Keratinocyte (primary cell): ENCODE results near the gene IL1RAPL1. TPM values are rescaled to one million over a fixed set of nuclear protein-coding genes. Genes with fewer than 3 reads are reported as not detected.

Source experiments
- DNase-seq: peaks from one replicate; pipeline ENCODE4 v3.0.0-alpha.2; 2011; ENCODE audit warnings: low read depth, missing footprints, low spot score
- FAIRE-seq: peaks from 2 replicates; lab custom pipeline; 2011; peaks lifted over from hg19 to GRCh38; lab: Jason Lieb, UNC
- H2AFZ ChIP-seq: 2 replicates; pipeline ENCODE4 v1.6.0; 2012; ENCODE audit warnings: low read length, control low read depth, inconsistent platforms; ENCODE audit not compliant: control insufficient read depth
- H3K27ac ChIP-seq: 2 replicates; pipeline ENCODE4 v1.5.1; 2011; ENCODE audit warnings: low read length; ENCODE audit not compliant: control insufficient read depth, insufficient read depth
- H3K27me3 ChIP-seq: 3 replicates; pipeline ENCODE4 v1.6.0; 2011; ENCODE audit warnings: low read length; ENCODE audit not compliant: control insufficient read depth, insufficient read depth; ENCODE audit errors: extremely low read depth
- H3K36me3 ChIP-seq, 2 experiments: 2 replicates in 1 of 2; 3 replicates in 1 of 2; pipeline ENCODE4 v1.5.1; 2011; ENCODE audit warnings: low read length in 2 of 2, mild to moderate bottlenecking in 1 of 2; ENCODE audit not compliant: control insufficient read depth in 2 of 2, insufficient read depth in 2 of 2; ENCODE audit errors: extremely low read depth in 1 of 2
- H3K4me1 ChIP-seq: 3 replicates; pipeline ENCODE4 v1.5.1; 2011; ENCODE audit warnings: low read length; ENCODE audit not compliant: control insufficient read depth, insufficient read depth; ENCODE audit errors: extremely low read depth
- H3K4me2 ChIP-seq: 3 replicates; pipeline ENCODE4 v1.6.0; 2011; ENCODE audit warnings: low read depth, low read length; ENCODE audit not compliant: control insufficient read depth, insufficient read depth; ENCODE audit errors: extremely low read depth
- H3K4me3 ChIP-seq, 3 experiments: fragments of 200-600 bp in 1 of 3; sonication (generic) in 1 of 3; 2 replicates in 2 of 3; 3 replicates in 1 of 3; pipeline ENCODE4 v1.5.1; 2011 to 2016; ENCODE audit warnings: low read length in 3 of 3, mild to moderate bottlenecking in 3 of 3, control low read depth in 2 of 3, inconsistent platforms in 1 of 3, low read depth in 1 of 3, mixed read lengths in 1 of 3, mixed run types in 1 of 3, moderate library complexity in 1 of 3; ENCODE audit not compliant: control insufficient read depth in 2 of 3, insufficient read depth in 2 of 3; ENCODE audit errors: extremely low read depth in 1 of 3
- H3K79me2 ChIP-seq: 2 replicates; pipeline ENCODE4 v1.6.0; 2012; ENCODE audit warnings: low read length; ENCODE audit not compliant: control insufficient read depth, insufficient read depth
- H3K9ac ChIP-seq: 3 replicates; pipeline ENCODE4 v1.6.0; 2011; ENCODE audit warnings: low read length; ENCODE audit not compliant: control insufficient read depth, insufficient read depth; ENCODE audit errors: extremely low read depth
- H3K9me1 ChIP-seq: 3 replicates; pipeline ENCODE4 v1.6.0; 2011; ENCODE audit warnings: low read length; ENCODE audit not compliant: control insufficient read depth, insufficient read depth; ENCODE audit errors: extremely low read depth
- H3K9me3 ChIP-seq: 2 replicates; pipeline ENCODE4 v1.5.1; 2012; ENCODE audit warnings: low read depth, low read length; ENCODE audit not compliant: control insufficient read depth
- H4K20me1 ChIP-seq: 3 replicates; pipeline ENCODE4 v1.6.0; 2011; ENCODE audit warnings: low read length; ENCODE audit not compliant: control insufficient read depth, insufficient read depth; ENCODE audit errors: extremely low read depth
- CTCF ChIP-seq, 3 experiments: IDR thresholded peaks in 1 of 3; conservative IDR thresholded peaks in 1 of 3; optimal IDR thresholded peaks in 1 of 3; 2 replicates in 2 of 3; 3 replicates in 1 of 3; pipeline versions ENCODE3 to v1.5.1; 2011; ENCODE audit warnings: low read length in 3 of 3, mild to moderate bottlenecking in 3 of 3, moderate library complexity in 2 of 3, control low read depth in 1 of 3, inconsistent platforms in 1 of 3; ENCODE audit not compliant: insufficient read depth in 2 of 3; ENCODE audit errors: extremely low read depth in 1 of 3
- EZH2 ChIP-seq: IDR thresholded peaks from one replicate; pipeline ENCODE4 v1.6.1; 2012; ENCODE audit warnings: inconsistent platforms, mild to moderate bottlenecking, low read length, moderate library complexity
- dilution Hi-C: fragments of 300-500 bp; cut with MboI; formaldehyde crosslinking; loops from one replicate; pipeline ENCODE4 v1.7.0; 2020; ENCODE audit warnings: low sequenced_read_pairs; ENCODE audit not compliant: extremely low pct_ligation_motif_present
- polyA plus RNA-seq, 5 experiments: library from polyadenylated mRNA; depleted of rRNA in 3 of 5; stranded (reverse) in 3 of 5; stranded (forward) in 1 of 5; unstranded in 1 of 5; fragments of >200 nt; gene quantifications; 1 replicate in 1 of 5; 2 replicates in 3 of 5; 3 replicates in 1 of 5; pipeline versions ENCODE4 v1.2.1 to v1.2.3, GENCODE V29; 2011 to 2012; ENCODE audit warnings: missing spikeins in 2 of 5, low read depth in 1 of 5, low replicate concordance in 1 of 5
- small RNA-seq, 3 experiments: library from RNA; depleted of rRNA; stranded (forward); fragments of <200 nt; gene quantifications; one replicate each; pipeline ENCODE3, GENCODE V24; 2012; ENCODE audit warnings: low read depth in 3 of 3, low replicate concordance in 1 of 3; ENCODE audit not compliant: insufficient read length in 3 of 3

IL1RAPL1 gene
- polyA plus RNA-seq, 1 donor (not counting 4 experiments of a cell fraction or from before 2014, with no cell fraction given): 2.8 TPM

GRCh38 chrX:30005813-30006212 is 1418.6 kb downstream of the IL1RAPL1 start:
- no peak for FAIRE-seq
- Histone ChIP-seq H3K9me3 (no peaks in the 10 kb centered on the region), H3K27me3 (no peaks in the 10 kb centered on the region), H2AFZ (no peak overlapping the region), H3K36me3 (no peaks in the 10 kb centered on the region), H3K79me2 (no peaks in the 10 kb centered on the region), H3K27ac (no peak overlapping the region), H3K4me3 (no peak overlapping the region), H4K20me1 (no peaks in the 10 kb centered on the region), H3K9ac (no peak overlapping the region), H3K4me2 (no peak overlapping the region), H3K9me1 (no peaks in the 10 kb centered on the region), H3K4me1 (no peaks in the 10 kb centered on the region)
- dilution Hi-C loops: no loop called here
- no peak for DNase-seq
- TF ChIP-seq EZH2 (no peak), CTCF (optimal IDR thresholded peaks at IDR 0.05 in 1 of 3, IDR thresholded peaks at IDR 0.05 in 1 of 3, conservative IDR thresholded peaks at IDR 0.05 in 1 of 3; ENCODE audit: extremely low read depth in 1 of 3, insufficient read depth in 2 of 3, low read length in 3 of 3) (no peak)

Small RNAs within 50 kb of the gene (small RNA-seq; reads per million reads assigned to genes)
- gene MIR4666B (0 reads per million in 3 experiments), gene RF00284 (0 to 0.07 (median 0) reads per million in 3 experiments), gene RNA5SP500 (0 to 0.33 (median 0.25) reads per million in 3 experiments)
